Amniotic stem cell (primary cell): Measurements from ENCODE around the gene RBM25.
A peak's percentile ranks its signal among the peaks of the same experiment; 100 is the strongest.
"Not testable (repeated sequence)": the region's sequence is repeated elsewhere in the genome, so short reads cannot be mapped to it uniquely, and the experiment has no call there.

ENCODE experiments used
- DNase-seq: peaks from one replicate; lab custom pipeline; 2025; lab: John Stamatoyannopoulos, UW

RBM25 gene

GRCh38 chr14:73169855-73170254 is 111.5 kb downstream of the RBM25 start:
- not testable (repeated sequence) for DNase-seq

GRCh38 chr14:73170686-73171085 is 112.4 kb downstream of the RBM25 start:
- DNase-seq: no peak

DNA sequence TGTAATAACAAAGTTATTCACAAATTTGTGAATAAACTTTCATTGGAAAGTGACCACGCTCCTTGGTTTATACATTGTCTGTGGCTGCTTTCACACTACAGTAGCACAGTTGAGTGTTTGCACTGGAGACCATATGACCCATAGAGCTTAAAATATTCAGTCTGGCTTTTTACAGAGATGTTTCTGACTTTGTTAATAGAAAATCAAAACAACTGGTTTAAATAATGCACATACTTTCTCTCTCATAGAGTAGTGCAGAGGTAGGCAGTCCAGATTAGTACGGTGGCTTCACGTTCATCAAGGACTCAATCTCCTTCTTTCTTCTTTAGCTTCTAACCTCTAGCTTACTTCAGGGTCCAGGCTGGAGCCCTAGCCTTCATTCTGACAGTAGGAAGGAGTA is 114.2 kb downstream of the RBM25 start:
- no peak for DNase-seq

DNA sequence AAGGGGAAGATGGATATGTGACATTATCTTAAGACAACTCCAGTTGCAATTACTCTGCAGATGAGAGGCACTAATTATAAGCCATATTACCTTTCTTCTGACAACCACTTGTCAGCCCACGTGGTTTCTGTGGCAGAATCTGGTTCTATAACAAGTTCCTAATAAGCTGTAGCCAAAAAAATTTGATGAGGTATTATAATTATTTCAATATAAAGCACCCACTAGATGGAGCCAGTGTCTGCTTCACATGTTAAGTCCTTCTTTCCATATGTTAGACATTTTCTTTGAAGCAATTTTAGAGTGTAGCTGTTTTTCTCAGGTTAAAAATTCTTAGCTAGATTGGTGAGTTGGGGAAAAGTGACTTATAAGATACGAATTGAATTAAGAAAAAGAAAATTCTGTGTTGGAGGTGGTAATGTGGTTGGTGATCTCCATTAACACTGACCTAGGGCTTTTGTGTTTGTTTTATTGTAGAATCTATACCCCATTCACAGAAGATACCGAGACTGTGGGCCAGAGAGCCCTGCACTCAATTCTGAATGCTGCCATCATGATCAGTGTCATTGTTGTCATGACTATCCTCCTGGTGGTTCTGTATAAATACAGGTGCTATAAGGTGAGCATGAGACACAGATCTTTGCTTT is 114.9 kb downstream of the RBM25 start:
- peak; percentile 60 for DNase-seq
